Measurements from ENCODE around the gene NTRK3.

NTRK3 gene

GRCh38 chr15:88120026-88120425 lies 136.5 kb downstream of the NTRK3 start:
- no peak for DNase-seq (ENCODE audit: low read depth)

GRCh38 chr15:88118741-88119140 lies 137.8 kb downstream of the NTRK3 start:
- no peak for DNase-seq (ENCODE audit: low read depth)

- DNase-seq (ENCODE audit: low read depth), result no peak
These were observed 138.5 kb downstream of the NTRK3 start for GRCh38 chr15:88118035-88118434.

GRCh38 chr15:88115486-88116152 lies 140.9 kb downstream of the NTRK3 start:
- no peak for DNase-seq (ENCODE audit: low read depth)

GRCh38 chr15:88113613-88114308 lies 142.8 kb downstream of the NTRK3 start:
- no peak for DNase-seq (ENCODE audit: low read depth)

GRCh38 chr15:88108991-88109390 lies 147.5 kb downstream of the NTRK3 start:
- no peak for DNase-seq (ENCODE audit: low read depth)

GRCh38 chr15:88108477-88108876 lies 148.1 kb downstream of the NTRK3 start:
- no peak for DNase-seq (ENCODE audit: low read depth)

- no peak for DNase-seq (ENCODE audit: low read depth)
These were observed 150.5 kb downstream of the NTRK3 start for GRCh38 chr15:88106074-88106473.

GRCh38 chr15:88104357-88104756 lies 152.2 kb downstream of the NTRK3 start:
- no peak for DNase-seq (ENCODE audit: low read depth)

GRCh38 chr15:88100181-88100580 lies 156.4 kb downstream of the NTRK3 start:
- DNase-seq (ENCODE audit: low read depth), result no peak

GRCh38 chr15:88098361-88098760 lies 158.2 kb downstream of the NTRK3 start:
- no peak for DNase-seq (ENCODE audit: low read depth)

GRCh38 chr15:88091444-88092016 lies 165.0 kb downstream of the NTRK3 start:
- no peak for DNase-seq (ENCODE audit: low read depth)

- DNase-seq (ENCODE audit: low read depth), result no peak
These were observed 166.0 kb downstream of the NTRK3 start for GRCh38 chr15:88090481-88091011.

GRCh38 chr15:88089731-88090130 lies 166.8 kb downstream of the NTRK3 start:
- DNase-seq (ENCODE audit: low read depth), result no peak

GRCh38 chr15:88089024-88089620 lies 167.4 kb downstream of the NTRK3 start:
- DNase-seq (ENCODE audit: low read depth), result no peak

GRCh38 chr15:88083811-88084760 lies 172.5 kb downstream of the NTRK3 start:
- DNase-seq (ENCODE audit: low read depth), result no peak

GRCh38 chr15:88080616-88081015 lies 175.9 kb downstream of the NTRK3 start:
- no peak for DNase-seq (ENCODE audit: low read depth)

- DNase-seq (ENCODE audit: low read depth), result no peak
These were observed 179.1 kb downstream of the NTRK3 start for GRCh38 chr15:88077296-88078020.

- DNase-seq (ENCODE audit: low read depth), result no peak
These were observed 180.2 kb downstream of the NTRK3 start for GRCh38 chr15:88076328-88076727.

GRCh38 chr15:88075102-88075501 lies 181.4 kb downstream of the NTRK3 start:
- no peak for DNase-seq (ENCODE audit: low read depth)

GRCh38 chr15:88074386-88074785 lies 182.2 kb downstream of the NTRK3 start:
- DNase-seq (ENCODE audit: low read depth), result no peak
